Measurements from ENCODE around the gene TCEAL9.

GRCh38 chrX:103330681-103331288, 25.5 kb upstream of the TCEAL9 start:
- TF ChIP-seq CTCF (IDR thresholded peaks at IDR 0.05): no peak
- TF ChIP-seq EZH2 (IDR thresholded peaks at IDR 0.05): no peak
- TF ChIP-seq EZH2phosphoT487 (IDR thresholded peaks at IDR 0.05): no peak
